MM.1S (cell line): ENCODE data around the gene KLC4.

ENCODE experiments used
- DNase-seq: peaks from one replicate; pipeline ENCODE4 v3.0.0-alpha.2; 2015
- H2AFZ ChIP-seq: fragments of 300-600 bp; sonication (generic); 2 replicates; pipeline ENCODE4 v1.6.0; 2016; ENCODE audit warnings: antibody characterized with exemption, low read length
- H3F3A ChIP-seq: fragments of 300-600 bp; sonication (generic); 2 replicates; pipeline ENCODE4 v1.6.1; 2016; ENCODE audit warnings: mild to moderate bottlenecking, antibody characterized with exemption, low read length, moderate library complexity, mixed read lengths; ENCODE audit not compliant: insufficient read depth
- H3K27ac ChIP-seq: fragments of 300-600 bp; sonication (generic); 2 replicates; pipeline ENCODE4 v1.5.1; 2016; ENCODE audit warnings: mild to moderate bottlenecking, low read length
- H3K27me3 ChIP-seq: fragments of 300-600 bp; sonication (generic); replicated peaks from 2 replicates; pipeline ENCODE4 v1.6.0; 2016; ENCODE audit warnings: low read length; ENCODE audit not compliant: insufficient read depth
- H3K36me3 ChIP-seq: fragments of 300-600 bp; sonication (generic); replicated peaks from 2 replicates; pipeline ENCODE4 v1.6.1; 2016; ENCODE audit warnings: mild to moderate bottlenecking, low read length, mixed read lengths; ENCODE audit not compliant: insufficient read depth
- H3K4me1 ChIP-seq: fragments of 300-600 bp; sonication (generic); 2 replicates; pipeline ENCODE4 v1.6.1; 2016; ENCODE audit warnings: low read length, mixed read lengths
- H3K4me2 ChIP-seq: fragments of 300-600 bp; sonication (generic); 2 replicates; pipeline ENCODE4 v1.6.0; 2016; ENCODE audit warnings: low read depth, low read length
- H3K4me3 ChIP-seq: fragments of 300-600 bp; sonication (generic); 2 replicates; pipeline ENCODE4 v1.5.1; 2016; ENCODE audit warnings: low read length, mixed read lengths
- H3K79me2 ChIP-seq: fragments of 300-600 bp; sonication (generic); 2 replicates; pipeline ENCODE4 v1.6.1; 2016; ENCODE audit warnings: mixed run types, low read length, mixed read lengths
- H3K9ac ChIP-seq: fragments of 300-600 bp; sonication (generic); 2 replicates; pipeline ENCODE4 v1.6.1; 2016; ENCODE audit warnings: low read length, mixed read lengths
- H3K9me2 ChIP-seq: fragments of 300-600 bp; sonication (generic); replicated peaks from 2 replicates; pipeline ENCODE4 v1.6.1; 2016; ENCODE audit warnings: mild to moderate bottlenecking, low read length, mixed read lengths; ENCODE audit not compliant: insufficient read depth
- H3K9me3 ChIP-seq: fragments of 300-600 bp; sonication (generic); replicated peaks from 2 replicates; pipeline ENCODE4 v1.6.1; 2016; ENCODE audit warnings: mild to moderate bottlenecking, low read length, mixed read lengths; ENCODE audit not compliant: insufficient read depth
- H4K20me1 ChIP-seq: fragments of 300-600 bp; sonication (generic); 2 replicates; pipeline ENCODE4 v1.6.1; 2016; ENCODE audit warnings: mild to moderate bottlenecking, low read length, moderate library complexity, mixed read lengths; ENCODE audit not compliant: insufficient read depth
- CTCF ChIP-seq: fragments of 300-600 bp; sonication (generic); IDR thresholded peaks from 2 replicates; pipeline ENCODE4 v1.5.1; 2016; ENCODE audit warnings: antibody characterized with exemption, low read length, mixed read lengths
- EZH2 ChIP-seq: fragments of 300-600 bp; sonication (generic); optimal IDR thresholded peaks from 2 replicates; pipeline ENCODE3; 2017; ENCODE audit warnings: low read depth, mild to moderate bottlenecking, antibody characterized with exemption, low read length, mixed read lengths
- EZH2phosphoT487 ChIP-seq: fragments of 300-600 bp; sonication (generic); IDR thresholded peaks from 2 replicates; pipeline ENCODE4 v1.6.1; 2018; ENCODE audit warnings: antibody characterized with exemption, low read length

The KLC4 gene

DNA sequence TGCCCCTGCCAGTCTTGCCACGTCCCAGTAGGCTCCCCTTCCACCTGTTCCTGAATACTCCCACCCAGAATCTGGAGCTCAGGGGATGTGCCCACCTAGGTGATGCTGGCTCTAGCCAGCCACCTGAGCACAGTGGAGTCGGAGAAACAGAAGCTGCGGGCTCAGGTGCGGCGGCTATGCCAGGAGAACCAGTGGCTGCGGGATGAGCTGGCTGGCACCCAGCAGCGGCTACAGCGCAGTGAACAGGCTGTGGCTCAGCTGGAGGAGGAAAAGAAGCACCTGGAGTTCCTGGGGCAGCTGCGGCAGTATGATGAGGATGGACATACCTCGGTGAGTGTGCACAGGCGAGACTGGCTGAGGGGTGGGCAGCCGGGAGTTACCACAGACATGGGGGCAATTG lies 3.4 kb downstream of the KLC4 start:
- H3K27me3 ChIP-seq: no peaks in the 10 kb centered on the region
- peaks cover 19% of the 10 kb centered on the region for H3K79me2 ChIP-seq
- TF ChIP-seq EZH2: no peak
- TF ChIP-seq CTCF: no peak
- no peak for TF ChIP-seq EZH2phosphoT487
- H2AFZ ChIP-seq: no peak overlapping the region
- no peaks in the 10 kb centered on the region for H4K20me1 ChIP-seq
- no peak for DNase-seq
- no peak overlapping the region for H3K9ac ChIP-seq
- H3F3A ChIP-seq: no peaks in the 10 kb centered on the region
- H3K36me3 ChIP-seq: no peaks in the 10 kb centered on the region
- no peak overlapping the region for H3K4me2 ChIP-seq
- H3K9me3 ChIP-seq: no peaks in the 10 kb centered on the region
- no peaks in the 10 kb centered on the region for H3K9me2 ChIP-seq
- H3K4me3 ChIP-seq: no peak overlapping the region
- H3K4me1 ChIP-seq: peaks cover 8% of the 10 kb centered on the region
- H3K27ac ChIP-seq: no peak overlapping the region

DNA sequence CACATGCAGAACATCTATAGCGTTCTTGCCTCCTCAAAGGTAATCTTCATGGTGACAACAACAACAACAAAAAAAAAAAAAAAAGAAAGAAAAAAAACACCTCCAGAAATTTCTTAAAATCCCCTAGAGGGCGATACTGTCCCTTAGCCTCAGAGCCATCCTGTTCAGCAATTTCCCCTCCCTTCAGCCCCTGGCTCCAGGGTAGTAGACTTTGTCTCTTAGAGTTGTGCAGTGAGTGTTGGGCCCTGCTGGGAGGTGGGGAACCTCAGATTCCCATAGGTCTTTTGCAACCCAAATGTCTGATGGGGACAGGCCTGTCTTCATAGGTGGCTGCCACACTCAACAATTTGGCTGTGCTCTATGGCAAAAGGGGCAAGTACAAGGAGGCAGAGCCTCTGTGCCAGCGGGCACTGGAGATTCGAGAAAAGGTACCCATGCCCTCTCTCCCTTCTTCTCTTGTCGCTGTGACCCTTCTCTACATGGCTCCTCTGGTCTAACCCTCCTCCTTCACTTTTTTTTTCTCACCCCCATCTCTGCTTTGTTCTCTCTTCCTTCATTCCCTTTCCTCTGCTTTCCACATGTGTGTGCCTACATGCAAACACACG lies 10.7 kb downstream of the KLC4 start:
- peak; percentile 51 for DNase-seq
- H3K9me3 ChIP-seq: no peaks in the 10 kb centered on the region
- TF ChIP-seq CTCF (peak; percentile 48), EZH2 (no peak)
- no peak overlapping the region for H3K9ac ChIP-seq
- H3K4me3 ChIP-seq: no peak overlapping the region
- H4K20me1 ChIP-seq: no peaks in the 10 kb centered on the region
- no peaks in the 10 kb centered on the region for H3F3A ChIP-seq
- no peaks in the 10 kb centered on the region for H3K36me3 ChIP-seq
- H3K4me2 ChIP-seq: no peak overlapping the region
- H3K9me2 ChIP-seq: no peaks in the 10 kb centered on the region
- H3K27ac ChIP-seq: no peak overlapping the region
- H3K79me2 ChIP-seq: no peaks in the 10 kb centered on the region
- peaks cover 10% of the 10 kb centered on the region for H3K4me1 ChIP-seq
- no peak overlapping the region for H2AFZ ChIP-seq
- no peaks in the 10 kb centered on the region for H3K27me3 ChIP-seq

DNA sequence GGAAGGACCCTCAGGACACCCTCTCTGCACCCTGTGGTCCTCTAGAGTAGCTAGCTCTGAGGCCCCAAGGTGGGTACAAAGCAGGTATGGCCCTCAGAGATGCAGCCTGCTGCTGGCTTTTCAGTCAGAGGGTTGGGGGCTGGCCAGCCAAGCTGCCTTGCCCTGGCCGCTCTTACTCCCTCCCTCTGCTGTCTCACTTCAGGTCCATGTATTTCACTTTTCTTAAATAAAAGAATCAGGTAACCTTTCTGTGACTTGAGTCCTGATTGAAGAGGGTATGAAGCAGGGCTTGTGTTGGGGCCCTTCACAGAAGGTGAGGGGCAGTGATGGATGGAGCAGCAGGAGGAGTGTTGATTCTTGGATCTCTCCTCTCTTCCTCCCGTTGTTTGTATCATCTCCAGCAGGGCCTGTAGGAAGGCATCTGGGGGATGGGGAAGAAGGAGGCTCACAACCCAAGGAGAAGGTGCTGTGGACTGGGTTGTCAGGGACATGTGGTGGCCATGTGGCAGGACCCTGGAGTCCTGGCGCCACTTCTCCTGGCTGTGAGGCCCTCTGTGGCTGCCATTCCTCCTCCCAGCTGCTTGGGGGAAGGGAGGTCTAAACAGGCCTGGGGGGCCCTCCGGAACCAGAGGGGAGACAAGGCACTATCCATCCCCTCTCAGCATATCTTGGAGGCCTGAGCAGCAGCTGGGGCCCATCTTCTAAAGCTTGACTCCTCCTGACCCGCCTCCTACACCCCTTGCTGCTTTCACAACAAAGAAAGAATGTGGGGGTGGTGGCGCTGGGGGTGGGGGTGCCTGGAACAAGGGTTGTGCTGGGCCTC lies 15.6 kb downstream of the KLC4 start:
- H3K9ac ChIP-seq: no peak overlapping the region
- no peak overlapping the region for H3K4me2 ChIP-seq
- H3K36me3 ChIP-seq: no peaks in the 10 kb centered on the region
- DNase-seq: no peak
- no peaks in the 10 kb centered on the region for H3K79me2 ChIP-seq
- no peaks in the 10 kb centered on the region for H3K9me2 ChIP-seq
- peaks cover 10% of the 10 kb centered on the region for H3K4me1 ChIP-seq
- H3K4me3 ChIP-seq: no peak overlapping the region
- H3F3A ChIP-seq: no peaks in the 10 kb centered on the region
- TF ChIP-seq EZH2phosphoT487: no peak
- no peak for TF ChIP-seq CTCF
- TF ChIP-seq EZH2: no peak
- no peaks in the 10 kb centered on the region for H4K20me1 ChIP-seq
- H3K27me3 ChIP-seq: peaks cover 21% of the 10 kb centered on the region
- H3K27ac ChIP-seq: no peak overlapping the region
- no peaks in the 10 kb centered on the region for H3K9me3 ChIP-seq
- H2AFZ ChIP-seq: no peak overlapping the region
